Activated T-helper 17 cell treated with anti-CD3 and anti-CD28 coated beads, Interleukin-2, amount 50 U/mL, for 72 hours (primary cell): ENCODE measurements around the gene HCN1. TPM values are rescaled to one million over a fixed set of nuclear protein-coding genes. Genes with fewer than 3 reads are reported as not detected.
"Not testable (repeated sequence)": the region's sequence is repeated elsewhere in the genome, so short reads cannot be mapped to it uniquely, and the experiment has no call there.

Experiments used
- ATAC-seq: fragments of 150-1000 bp; cut with Tn5 transposase; replicated peaks from 2 replicates; pipeline ENCODE4 v1.10.0; 2021; ENCODE audit warnings: mild to moderate bottlenecking, moderate library complexity
- H3K27ac Mint-ChIP-seq: one replicate; pipeline ENCODE4 v1.8.0; 2022; ENCODE audit warnings: mixed read lengths
- H3K27me3 Mint-ChIP-seq: one replicate; pipeline ENCODE4 v1.8.0; 2022; ENCODE audit warnings: mixed read lengths
- H3K36me3 Mint-ChIP-seq: one replicate; pipeline ENCODE4 v1.8.0; 2022; ENCODE audit warnings: low read depth, mild to moderate bottlenecking, mixed read lengths
- H3K4me1 Mint-ChIP-seq: one replicate; pipeline ENCODE4 v1.8.0; 2022; ENCODE audit warnings: mixed read lengths
- H3K4me3 Mint-ChIP-seq: one replicate; pipeline ENCODE4 v1.8.0; 2022; ENCODE audit warnings: mild to moderate bottlenecking, mixed read lengths
- H3K9me3 Mint-ChIP-seq: one replicate; pipeline ENCODE4 v1.8.0; 2022; ENCODE audit warnings: mixed read lengths
- total RNA-seq, 2 donors: library from RNA; stranded (reverse); gene quantifications; one replicate each; pipeline ENCODE4 v1.2.3, GENCODE V29; 2022

The HCN1 gene
- total RNA-seq, 2 donors from 2014 or later: not detected

GRCh38 chr5:45417285-45417998, 278.7 kb downstream of the HCN1 start:
- Mint-ChIP-seq H3K27me3 (no peaks in the 10 kb centered on the region), H3K9me3 (peaks cover 8% of the 10 kb centered on the region), H3K36me3 (no peaks in the 10 kb centered on the region), H3K4me3 (no peak overlapping the region), H3K27ac (no peak overlapping the region), H3K4me1 (no peaks in the 10 kb centered on the region)
- ATAC-seq: no peak

DNA sequence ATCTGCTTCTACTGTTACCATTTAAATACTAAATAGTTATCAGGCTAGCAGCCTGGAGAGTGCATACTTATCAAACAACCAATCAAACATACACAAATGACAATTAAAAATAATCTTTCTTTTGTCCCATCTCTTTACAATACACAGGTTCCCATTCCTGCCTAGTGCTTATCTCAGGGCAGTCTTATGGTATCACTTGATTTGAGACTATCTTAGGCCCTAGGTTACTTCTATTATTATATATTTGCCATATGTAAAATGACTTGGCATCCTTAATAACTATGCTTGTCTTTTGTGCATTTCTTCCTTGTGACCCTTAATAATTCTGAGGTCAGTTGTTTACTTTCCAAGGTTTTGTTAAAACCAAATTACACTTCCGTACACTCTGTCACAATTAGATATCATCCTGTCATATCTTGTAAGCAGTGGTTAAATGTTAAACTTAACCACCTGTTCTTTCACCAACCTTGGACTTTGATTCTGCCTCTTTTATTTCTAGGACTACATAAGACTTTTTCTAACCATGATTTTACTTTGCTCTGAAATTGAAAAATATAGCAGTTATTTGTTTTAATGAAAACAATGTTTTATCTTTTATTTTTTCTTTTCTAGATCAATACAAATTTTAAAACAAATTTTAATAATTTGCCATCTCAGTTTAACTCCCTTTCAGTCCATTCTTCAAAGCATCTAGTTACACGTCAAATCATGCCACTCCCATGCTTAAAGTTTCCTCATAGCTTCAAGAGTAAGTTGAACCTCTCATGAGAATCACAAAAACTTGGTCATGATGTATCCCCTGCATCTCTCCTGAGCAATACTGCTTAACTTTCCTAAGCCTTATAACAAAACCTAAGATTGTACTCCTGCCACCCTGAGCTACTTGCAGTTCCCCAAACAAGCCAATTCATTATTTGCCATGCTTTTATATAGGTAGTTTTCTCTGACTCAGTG, 281.3 kb downstream of the HCN1 start:
- H3K27me3 Mint-ChIP-seq: no peaks in the 10 kb centered on the region
- H3K4me1 Mint-ChIP-seq: no peaks in the 10 kb centered on the region
- no peak for ATAC-seq
- peaks cover 16% of the 10 kb centered on the region for H3K9me3 Mint-ChIP-seq
- H3K36me3 Mint-ChIP-seq: no peaks in the 10 kb centered on the region
- H3K27ac Mint-ChIP-seq: no peak overlapping the region
- no peak overlapping the region for H3K4me3 Mint-ChIP-seq

- Mint-ChIP-seq H3K9me3 (peaks cover 16% of the 10 kb centered on the region), H3K36me3 (no peaks in the 10 kb centered on the region), H3K4me3 (no peak overlapping the region), H3K27ac (no peak overlapping the region), H3K4me1 (no peaks in the 10 kb centered on the region), H3K27me3 (no peaks in the 10 kb centered on the region)
- no peak for ATAC-seq
Observed at GRCh38 chr5:45411971-45412612, 284.1 kb downstream of the HCN1 start.

DNA sequence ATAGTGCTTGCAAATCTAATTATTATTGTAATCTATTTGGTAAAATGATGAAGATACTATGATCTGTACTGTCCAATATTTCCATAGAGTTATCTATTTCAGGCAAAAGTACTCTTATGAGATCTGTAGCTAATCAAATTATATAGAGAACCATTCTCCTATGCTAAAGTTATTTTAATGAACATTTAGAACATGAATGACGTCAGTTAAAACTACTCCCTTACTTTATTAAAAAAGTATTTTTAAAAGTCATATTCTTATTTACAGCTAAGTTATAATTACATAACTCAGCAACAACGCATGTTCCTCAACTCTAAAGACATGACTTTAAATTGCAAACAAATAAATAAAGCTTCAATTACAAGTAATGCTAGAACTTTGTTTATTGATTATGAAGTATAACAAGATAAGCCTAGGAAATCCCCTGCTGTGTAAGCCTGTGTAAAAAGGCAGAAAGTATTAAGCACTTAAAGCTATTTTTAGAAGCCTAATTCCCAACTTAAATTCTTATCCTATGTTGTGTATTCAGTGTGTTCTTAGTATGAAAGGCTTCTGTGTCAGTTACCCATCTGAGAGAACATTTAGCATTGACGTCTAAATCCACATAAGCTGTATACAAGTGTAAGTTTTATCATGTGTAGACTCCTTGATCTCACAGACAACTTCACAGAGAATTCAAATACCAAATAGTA, 285.7 kb downstream of the HCN1 start:
- Mint-ChIP-seq H3K27ac (no peak overlapping the region), H3K9me3 (peaks cover 16% of the 10 kb centered on the region), H3K36me3 (no peaks in the 10 kb centered on the region), H3K4me3 (no peak overlapping the region), H3K27me3 (no peaks in the 10 kb centered on the region), H3K4me1 (no peaks in the 10 kb centered on the region)
- no peak for ATAC-seq

- no peak overlapping the region for H3K4me3 Mint-ChIP-seq
- no peak for ATAC-seq
- no peaks in the 10 kb centered on the region for H3K36me3 Mint-ChIP-seq
- peaks cover 15% of the 10 kb centered on the region for H3K9me3 Mint-ChIP-seq
- H3K27ac Mint-ChIP-seq: no peak overlapping the region
- H3K4me1 Mint-ChIP-seq: no peaks in the 10 kb centered on the region
- H3K27me3 Mint-ChIP-seq: no peaks in the 10 kb centered on the region
Observed at GRCh38 chr5:45408067-45408466, 288.1 kb downstream of the HCN1 start.

DNA sequence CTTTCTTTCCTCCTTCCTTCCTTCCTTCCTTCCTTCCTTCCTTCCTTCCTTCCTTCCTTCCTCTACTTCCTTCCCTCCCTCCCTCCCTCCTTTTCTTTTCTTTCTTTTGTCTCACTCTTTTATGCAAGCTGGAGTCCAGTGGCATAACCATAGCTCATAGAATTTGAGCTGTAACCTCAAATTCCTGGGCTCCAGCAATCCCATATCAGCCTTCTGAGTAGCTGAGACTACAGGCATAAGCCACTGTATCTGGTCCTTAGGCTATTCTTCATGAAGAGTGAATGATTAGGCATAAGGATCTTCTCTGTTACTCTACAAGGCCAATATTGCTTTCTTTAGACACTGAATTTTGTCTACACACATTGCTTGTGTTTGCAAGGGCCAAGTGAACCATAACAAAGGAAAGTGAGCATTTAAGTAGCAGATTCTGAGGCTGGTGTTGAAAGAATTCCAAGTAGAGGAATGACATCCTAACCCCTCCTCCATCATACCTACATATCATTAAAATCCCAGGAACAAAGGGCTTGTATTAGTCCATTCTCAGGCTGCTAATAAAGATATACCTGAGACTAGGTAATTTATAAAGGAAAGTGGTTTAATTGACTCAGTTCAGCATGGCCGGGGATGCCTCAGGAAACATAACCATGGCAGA, 293.2 kb downstream of the HCN1 start:
- H3K9me3 Mint-ChIP-seq: peaks cover 6% of the 10 kb centered on the region
- H3K4me3 Mint-ChIP-seq: no peak overlapping the region
- ATAC-seq: no peak
- H3K4me1 Mint-ChIP-seq: no peaks in the 10 kb centered on the region
- no peaks in the 10 kb centered on the region for H3K27me3 Mint-ChIP-seq
- H3K36me3 Mint-ChIP-seq: no peaks in the 10 kb centered on the region
- H3K27ac Mint-ChIP-seq: no peak overlapping the region

- Mint-ChIP-seq H3K27me3 (no peaks in the 10 kb centered on the region), H3K4me3 (no peak overlapping the region), H3K36me3 (no peaks in the 10 kb centered on the region), H3K9me3 (peaks cover 6% of the 10 kb centered on the region), H3K27ac (no peak overlapping the region), H3K4me1 (no peaks in the 10 kb centered on the region)
- no peak for ATAC-seq
Observed at GRCh38 chr5:45399041-45399440, 297.1 kb downstream of the HCN1 start.

GRCh38 chr5:45385321-45386058, 310.7 kb downstream of the HCN1 start:
- Mint-ChIP-seq H3K4me3 (no peak overlapping the region), H3K9me3 (peaks cover 18% of the 10 kb centered on the region), H3K27me3 (no peaks in the 10 kb centered on the region), H3K27ac (no peak overlapping the region), H3K4me1 (no peaks in the 10 kb centered on the region), H3K36me3 (no peaks in the 10 kb centered on the region)
- no peak for ATAC-seq

GRCh38 chr5:45383985-45384384, 312.2 kb downstream of the HCN1 start:
- Mint-ChIP-seq H3K27me3 (no peaks in the 10 kb centered on the region), H3K36me3 (no peaks in the 10 kb centered on the region), H3K4me1 (no peaks in the 10 kb centered on the region), H3K9me3 (peaks cover 14% of the 10 kb centered on the region), H3K4me3 (no peak overlapping the region), H3K27ac (no peak overlapping the region)
- ATAC-seq: no peak

- Mint-ChIP-seq H3K27me3 (no peaks in the 10 kb centered on the region), H3K27ac (no peak overlapping the region), H3K4me3 (no peak overlapping the region), H3K9me3 (peaks cover 12% of the 10 kb centered on the region), H3K4me1 (no peaks in the 10 kb centered on the region), H3K36me3 (no peaks in the 10 kb centered on the region)
- no peak for ATAC-seq
Observed at GRCh38 chr5:45382583-45382982, 313.6 kb downstream of the HCN1 start.

DNA sequence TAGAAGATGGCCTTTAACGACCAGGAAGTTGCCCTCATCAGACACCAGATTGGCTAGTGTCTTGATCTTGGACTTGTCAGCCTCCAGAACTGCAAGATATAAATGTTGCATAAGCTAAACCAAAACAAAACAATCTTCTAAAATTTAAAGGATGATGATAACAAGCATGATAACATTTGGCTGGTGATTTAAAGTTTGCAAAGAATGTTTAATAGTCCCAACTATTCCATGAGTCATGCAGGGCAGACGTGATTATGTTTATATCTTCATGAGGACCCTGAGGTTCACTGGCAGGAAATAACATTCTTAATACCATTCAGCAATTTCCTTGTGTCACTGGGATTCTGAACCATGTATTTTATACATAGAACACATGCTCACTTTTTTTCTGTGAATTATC, 319.8 kb downstream of the HCN1 start:
- Mint-ChIP-seq H3K4me3 (no peak overlapping the region), H3K36me3 (no peaks in the 10 kb centered on the region), H3K27ac (no peak overlapping the region), H3K27me3 (no peaks in the 10 kb centered on the region), H3K9me3 (peaks cover 7% of the 10 kb centered on the region), H3K4me1 (no peaks in the 10 kb centered on the region)
- no peak for ATAC-seq

DNA sequence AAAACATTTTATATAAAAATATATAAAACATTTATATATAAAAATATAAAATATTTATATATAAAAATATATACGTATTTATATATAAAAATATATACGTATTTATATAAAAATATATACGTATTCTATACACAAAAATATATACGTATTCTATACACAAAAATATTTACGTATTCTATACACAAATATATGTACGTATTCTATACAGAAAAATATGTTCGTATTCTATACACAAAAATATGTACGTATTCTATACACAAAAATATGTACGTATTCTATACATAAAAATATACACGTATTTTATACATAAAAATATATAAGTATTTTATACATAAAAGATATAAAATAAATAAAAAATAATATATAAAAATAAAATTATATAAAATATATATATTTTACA, 323.6 kb downstream of the HCN1 start:
- Mint-ChIP-seq H3K36me3 (no peaks in the 10 kb centered on the region), H3K4me1 (no peaks in the 10 kb centered on the region), H3K4me3 (no peak overlapping the region), H3K27me3 (no peaks in the 10 kb centered on the region), H3K27ac (no peak overlapping the region), H3K9me3 (peaks cover 12% of the 10 kb centered on the region)
- ATAC-seq: no peak

GRCh38 chr5:45371423-45371822, 324.8 kb downstream of the HCN1 start:
- H3K27me3 Mint-ChIP-seq, ATAC-seq, H3K4me3 Mint-ChIP-seq, H3K4me1 Mint-ChIP-seq, H3K27ac Mint-ChIP-seq, H3K36me3 Mint-ChIP-seq: not testable (repeated sequence)
- peaks cover 12% of the 10 kb centered on the region for H3K9me3 Mint-ChIP-seq
